Measurements from ENCODE around the gene ANXA6.
A peak's percentile ranks its signal among the peaks of the same experiment; 100 is the strongest.

ANXA6 gene

DNA sequence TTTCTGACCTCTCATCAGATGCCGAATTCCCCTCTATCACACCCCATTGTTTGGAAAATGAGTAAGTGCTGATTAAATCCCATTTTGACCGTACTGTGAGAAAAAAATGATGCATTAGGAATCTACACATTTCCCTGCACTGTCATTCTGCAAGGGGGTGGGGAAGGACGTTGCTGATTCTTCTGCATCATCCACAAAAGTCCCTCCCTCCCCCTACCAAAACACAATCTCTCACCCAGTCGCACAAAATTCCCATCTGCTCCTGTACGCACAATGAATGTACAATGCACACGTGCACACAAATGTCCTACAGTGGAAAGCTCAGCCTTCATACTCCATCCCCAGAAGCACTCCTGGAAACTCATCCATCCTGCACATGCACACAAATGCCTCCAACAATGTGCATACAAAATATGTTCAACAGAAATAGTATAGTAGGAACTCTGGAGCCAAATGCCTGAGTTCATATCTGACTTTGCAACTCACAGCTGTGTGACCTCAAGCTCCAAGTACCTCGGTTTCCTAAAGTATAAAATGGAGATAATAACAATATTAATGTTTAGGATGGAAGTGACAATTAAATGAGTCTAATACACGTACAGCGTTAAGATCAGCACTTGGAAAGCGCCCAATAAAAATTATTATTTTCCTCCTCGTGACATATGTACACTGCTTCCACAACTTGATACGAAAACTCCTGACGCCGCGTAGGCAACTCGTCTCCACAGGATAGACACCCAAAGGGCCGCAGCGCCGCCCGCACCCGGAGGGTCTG lies 77.6 kb downstream of the ANXA6 start:
- peak; percentile 43 for DNase-seq

DNA sequence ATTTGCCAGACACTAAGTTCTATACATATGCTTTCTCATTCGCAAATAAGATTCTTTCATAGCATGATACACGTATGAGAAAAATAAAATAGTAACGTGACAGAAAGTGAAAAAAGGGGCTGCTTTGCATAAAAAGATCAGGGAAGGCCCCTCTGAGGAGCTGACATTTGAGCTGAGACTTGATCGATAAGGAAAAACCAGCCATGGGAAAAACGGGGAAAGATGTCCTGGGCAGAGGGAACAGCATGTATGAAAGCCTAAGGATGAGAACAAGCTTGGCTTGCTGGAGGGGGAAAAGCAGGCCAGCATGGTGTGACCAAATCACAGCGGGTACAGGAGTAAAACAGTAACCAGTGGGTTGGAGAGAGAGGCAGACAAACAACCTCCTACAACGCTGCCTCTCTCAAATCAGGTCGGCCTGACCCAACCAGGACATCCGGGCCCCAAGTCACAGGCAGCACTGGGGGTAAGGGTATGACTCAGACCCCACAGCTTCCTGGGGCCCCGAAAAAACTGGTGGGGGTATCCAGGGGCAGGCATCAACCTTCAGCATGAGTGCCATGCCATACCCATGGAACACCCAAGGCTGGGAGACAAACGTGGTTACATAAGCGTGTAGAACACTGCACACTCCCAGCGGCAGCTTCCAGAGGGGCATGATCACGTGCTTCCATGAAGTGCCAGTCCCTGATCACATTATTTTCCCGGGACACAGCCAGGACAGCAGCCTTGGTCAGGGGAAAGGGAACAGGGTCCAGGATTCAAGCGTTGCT lies 78.9 kb downstream of the ANXA6 start:
- DNase-seq = peak; percentile 71

DNA sequence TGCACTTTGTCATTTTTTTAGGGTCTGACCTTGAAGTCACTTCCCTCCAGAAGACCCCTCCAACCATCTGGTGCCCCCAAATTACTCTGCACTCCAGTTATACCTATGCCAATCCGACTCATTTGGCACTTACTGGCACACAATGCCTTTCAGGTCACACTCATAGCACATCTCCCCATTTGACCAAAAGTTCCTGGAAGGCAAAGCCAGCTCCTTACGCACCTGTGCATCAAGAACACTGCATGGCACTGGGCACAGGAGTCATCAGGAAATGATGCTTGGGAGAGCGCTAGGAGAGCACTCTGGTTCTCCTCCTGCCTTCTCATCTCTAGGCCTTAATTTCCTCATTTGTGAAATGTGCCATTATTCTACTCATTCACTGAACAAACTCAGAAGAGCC lies 79.6 kb downstream of the ANXA6 start:
- no peak for DNase-seq

DNA sequence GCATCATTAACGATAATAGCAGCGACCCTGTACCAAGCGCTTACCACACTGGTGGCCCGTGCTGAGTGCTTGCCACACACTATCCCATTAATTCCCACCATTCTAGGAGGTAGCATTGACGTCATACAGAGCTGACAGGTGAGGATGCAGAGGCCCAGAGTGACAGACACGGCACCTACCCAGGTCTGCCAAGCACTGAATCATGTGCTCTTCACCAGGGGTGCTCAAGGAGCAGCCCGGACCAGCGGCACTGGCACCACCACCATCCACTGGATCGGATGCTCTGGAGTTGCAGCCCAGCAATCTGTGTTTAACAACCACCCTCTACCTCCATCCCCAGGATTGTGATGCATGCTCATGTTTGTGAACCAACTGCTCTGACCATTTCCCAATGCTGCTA lies 80.2 kb downstream of the ANXA6 start:
- DNase-seq = no peak

DNA sequence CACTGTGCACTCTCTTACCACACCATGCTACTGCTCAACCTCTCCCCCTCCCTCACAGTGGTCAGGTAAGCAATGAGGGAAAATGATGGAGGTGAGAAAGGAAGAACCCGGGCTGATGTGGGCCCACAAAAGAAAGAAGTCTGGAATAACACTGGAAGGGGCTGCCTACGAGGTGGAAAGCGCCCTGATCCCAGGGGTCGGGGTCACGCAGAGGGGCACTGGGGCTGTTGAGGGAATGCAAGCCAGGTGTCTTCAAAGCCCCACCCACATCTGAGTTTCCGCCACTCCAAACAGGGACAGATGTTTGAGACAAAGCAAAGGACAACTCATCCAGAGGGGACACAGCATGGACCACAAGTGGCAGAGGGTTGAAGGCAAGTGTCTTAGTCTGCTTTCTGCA lies 81.0 kb downstream of the ANXA6 start:
- DNase-seq = no peak

DNA sequence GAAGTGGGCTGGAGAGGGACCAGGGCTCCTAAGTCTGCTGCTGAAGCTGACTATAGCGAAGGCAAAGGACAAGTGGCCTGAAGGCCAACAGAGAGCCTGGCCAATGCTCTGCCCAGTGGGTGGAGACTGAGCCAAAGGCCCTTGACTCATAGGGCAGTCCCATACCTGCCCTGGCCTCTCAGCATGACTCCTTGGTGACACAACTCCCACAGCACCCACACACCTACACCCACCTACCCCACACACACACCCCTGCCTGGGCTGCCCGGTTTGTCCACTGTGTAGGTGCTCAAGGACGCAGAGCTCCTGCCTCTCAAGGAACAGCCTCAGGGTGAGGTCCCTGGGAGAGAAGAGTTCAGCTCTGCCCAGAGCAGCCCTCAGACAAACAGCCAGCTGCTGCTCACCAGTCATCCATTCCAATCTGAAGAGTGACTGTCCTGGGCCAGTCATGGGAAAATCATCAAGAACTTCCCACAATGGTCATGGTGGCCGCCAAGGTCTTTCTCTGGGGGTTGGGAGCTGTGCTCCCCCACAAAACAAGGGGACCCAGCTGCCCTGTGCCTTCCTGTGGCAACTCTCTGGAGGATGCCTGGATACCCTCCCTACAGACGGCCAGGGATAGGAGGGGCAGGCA lies 81.8 kb downstream of the ANXA6 start:
- no peak for DNase-seq

DNA sequence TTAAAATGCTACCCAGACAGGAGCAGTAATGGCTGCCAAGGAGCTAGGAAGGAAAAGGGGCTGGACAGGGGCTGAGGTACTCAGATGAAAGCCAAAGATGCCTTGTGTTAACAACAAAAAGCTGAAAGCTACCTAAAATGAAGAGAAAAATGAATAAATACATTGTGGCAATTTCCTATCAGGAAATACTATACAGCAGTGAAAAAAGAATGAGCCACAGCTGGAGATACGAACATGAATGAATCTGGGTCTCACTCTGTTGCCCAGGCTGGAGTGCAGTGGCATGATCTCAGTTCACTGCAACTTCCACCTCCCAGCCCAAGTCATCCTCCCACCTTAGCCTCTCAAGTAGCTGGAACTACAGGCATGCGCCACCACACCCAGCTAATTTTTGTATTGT lies 83.0 kb downstream of the ANXA6 start:
- no peak for DNase-seq

DNA sequence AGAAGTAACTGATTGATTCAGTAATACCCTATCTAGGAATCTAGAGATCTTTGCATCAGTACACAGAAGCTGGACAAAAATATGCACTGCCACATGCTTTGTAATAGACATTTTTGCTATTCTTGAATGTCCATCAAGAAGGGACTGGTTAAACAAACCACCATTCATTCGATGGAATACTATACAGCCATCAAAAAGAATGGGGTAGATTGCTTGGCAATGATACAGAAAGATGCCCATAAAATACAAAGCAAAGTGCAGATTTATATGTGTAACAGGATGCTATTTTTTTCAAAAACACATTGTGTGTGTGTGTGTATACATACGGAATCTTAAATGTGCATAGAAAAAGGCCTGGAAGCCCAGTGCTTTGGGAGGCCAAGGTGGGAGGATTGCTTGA lies 84.3 kb downstream of the ANXA6 start:
- no peak for DNase-seq

DNA sequence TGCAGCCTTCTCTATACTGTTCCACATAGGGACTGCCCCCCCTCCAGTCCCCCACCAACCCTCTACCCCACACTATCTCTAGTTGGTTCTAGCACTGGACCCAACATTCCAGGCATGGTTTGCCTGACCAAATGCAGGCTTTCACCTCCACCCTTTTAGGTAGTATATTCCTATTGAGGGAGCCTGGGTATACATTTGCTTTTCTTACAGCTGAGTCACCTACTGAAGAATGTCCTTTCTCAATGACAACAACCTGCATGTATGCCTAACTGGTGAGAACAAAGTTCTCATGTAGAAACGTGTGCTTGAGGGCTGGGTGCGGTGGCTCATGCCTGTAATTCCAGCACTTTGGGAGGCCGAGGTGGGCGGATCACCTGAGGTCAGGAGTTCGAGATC lies 85.0 kb downstream of the ANXA6 start:
- no peak for DNase-seq

DNA sequence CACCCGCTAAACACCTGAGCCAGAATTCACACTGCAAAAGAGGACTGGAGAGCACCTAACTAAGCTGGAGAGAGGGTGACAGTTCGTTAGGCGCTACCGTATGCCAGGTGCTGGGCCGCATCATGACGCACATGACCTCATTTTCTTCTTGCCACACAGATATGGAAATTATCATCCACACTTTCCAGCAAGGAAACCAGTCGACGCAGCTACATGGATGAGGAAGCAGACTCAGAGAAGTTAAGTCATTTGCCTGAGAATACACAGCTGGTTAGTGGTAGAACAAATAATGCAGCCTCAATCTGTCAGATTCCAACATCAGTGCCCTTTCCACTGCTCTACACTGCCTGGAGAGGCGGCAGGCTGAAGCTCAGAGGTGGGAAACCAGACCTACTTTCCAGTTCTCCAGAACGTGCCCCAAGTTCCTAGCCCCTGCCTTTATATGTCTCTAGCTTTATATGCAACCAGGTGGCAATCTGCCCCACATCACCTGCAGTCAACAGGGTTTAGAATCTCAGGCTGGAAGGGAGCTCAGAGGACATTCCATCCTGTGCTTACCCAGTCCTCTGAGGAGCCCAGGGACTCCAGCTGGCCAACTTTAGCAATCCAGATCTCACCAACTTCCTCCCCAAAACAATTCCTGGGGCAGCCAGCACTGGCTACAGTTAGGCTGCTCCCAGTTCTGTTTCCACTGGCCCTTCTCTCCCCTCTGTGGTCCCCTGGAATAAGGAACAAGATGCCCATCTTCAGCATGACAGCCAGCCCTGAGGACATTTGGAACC lies 85.5 kb downstream of the ANXA6 start:
- no peak for DNase-seq

DNA sequence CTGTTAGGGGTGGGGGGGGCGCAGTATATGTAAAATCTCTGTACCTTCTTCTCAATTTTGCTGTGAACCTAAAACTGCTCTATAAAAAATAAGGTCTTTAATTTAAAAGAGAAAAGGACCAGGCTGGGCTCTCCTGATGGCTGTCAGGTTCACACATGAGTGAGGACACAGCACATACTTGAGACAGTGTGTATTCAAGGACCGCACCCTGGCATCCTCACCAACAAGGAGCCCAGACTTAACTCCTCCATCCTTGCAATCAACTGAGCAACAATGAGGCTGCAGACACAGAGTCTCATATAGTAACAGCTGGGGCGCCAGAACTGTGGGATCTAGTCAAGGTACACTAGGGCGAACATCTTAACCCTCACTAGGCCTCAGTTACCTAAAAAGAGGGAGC lies 86.6 kb downstream of the ANXA6 start:
- DNase-seq = no peak

DNA sequence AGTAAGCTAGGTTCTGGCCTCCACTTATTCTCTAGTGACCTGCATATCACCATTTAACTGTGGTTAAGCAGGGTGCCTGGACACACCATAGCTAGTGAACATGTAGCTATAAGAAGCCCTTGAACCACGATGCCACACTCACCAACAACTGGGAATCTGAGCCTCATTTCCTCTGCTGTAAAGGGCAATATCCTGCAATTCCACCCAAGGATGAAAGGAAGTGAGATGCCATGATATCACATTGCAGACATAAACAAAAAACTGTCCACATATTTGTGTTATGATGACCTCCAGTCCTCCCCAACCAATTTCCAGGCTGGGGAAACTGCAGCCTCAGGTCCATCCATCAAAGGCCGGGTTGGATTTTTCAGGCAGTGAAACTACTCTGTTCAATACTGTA lies 87.1 kb downstream of the ANXA6 start:
- DNase-seq = no peak

DNA sequence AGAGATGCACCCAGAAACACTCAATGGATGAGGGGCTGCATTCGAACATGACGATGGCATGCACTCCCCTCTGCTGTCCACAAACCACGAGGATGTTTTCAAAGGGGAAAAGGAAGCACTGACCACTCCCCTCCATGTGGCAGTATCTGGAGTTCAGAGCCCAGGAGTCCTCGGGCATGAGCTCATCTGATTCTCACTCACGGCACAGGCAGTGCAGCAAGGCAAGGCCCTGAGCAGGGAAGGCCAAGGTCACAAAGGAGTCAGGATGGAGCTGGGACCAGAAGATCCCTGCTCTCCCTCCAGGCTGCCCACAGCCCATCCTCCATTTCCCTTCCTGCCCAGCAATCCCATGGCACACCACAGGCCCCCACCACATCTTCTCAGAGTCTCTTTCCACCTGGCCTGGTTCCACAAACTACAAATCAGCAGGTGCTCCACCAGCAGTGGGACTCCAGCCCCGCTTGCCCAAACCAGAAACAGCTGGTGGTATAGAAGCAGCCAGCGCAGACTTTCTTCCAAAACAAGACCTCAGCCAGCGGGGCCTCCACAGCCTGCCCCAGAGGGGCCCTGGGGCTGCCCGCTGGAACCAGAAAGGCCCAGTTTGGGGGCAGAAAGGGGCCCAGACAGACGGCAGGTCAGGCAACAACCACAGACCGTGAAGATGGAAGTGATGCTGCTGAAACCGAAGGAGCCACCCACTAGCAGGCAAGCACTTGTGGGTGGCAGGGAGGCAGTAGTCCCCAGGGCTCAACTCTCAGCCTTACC lies 89.0 kb downstream of the ANXA6 start:
- DNase-seq = peak; percentile 42

DNA sequence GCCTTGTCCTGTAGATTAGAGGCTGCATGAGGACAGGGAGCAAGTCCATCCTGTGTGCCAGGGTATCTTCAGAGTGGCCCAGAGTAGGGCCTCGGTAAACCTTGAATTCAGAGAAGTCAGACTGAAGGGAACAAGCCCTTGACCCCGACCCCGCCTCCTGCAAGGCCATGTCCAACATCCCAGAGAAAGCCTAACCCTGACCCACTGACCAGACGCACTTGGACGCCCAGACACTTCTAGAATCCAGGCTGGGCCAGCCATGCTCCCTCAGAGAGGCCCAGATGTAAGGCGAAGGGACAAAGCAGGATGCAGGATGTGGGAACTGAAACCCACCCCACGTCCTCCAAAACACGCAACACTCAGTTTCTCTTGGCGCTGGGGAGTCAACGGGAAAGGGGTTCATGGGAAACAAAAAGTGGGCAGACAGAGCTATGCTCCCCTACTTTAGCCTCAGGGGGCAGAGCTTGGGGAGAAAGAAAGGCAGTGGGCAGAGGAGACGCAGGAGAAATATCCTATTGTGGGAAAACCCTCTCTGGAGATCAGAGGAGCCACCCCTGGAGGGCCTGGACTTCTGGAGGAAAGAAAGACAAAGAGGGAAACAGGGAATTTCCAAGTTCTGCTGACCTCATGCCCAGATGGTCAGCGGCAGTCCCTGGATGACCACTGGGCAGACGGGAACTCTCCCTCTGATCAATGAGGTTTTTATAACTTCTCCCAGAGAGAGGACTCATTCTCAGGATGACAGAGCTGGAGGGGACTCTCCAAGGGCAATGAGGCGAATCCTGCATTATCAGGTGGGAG lies 89.7 kb downstream of the ANXA6 start:
- DNase-seq = no peak

DNA sequence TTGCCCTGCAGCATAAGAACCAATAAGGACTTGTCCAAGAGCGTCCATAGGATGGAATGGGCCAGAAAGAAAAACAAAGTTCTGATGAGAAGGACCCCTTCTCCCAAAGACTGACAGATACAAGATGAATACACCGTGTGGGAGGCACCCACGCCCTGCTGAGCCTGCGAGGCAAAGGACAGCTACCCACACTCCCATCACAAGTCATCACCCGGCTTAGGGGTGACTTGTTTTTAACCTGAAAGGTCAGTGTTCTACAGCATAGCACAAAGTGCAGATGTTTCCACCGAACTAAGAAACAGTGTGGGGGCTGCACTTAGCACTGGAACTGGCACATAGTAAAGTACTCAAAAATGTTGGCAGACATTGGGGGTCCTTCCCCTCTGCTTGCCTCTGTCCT lies 90.7 kb downstream of the ANXA6 start:
- DNase-seq = no peak

DNA sequence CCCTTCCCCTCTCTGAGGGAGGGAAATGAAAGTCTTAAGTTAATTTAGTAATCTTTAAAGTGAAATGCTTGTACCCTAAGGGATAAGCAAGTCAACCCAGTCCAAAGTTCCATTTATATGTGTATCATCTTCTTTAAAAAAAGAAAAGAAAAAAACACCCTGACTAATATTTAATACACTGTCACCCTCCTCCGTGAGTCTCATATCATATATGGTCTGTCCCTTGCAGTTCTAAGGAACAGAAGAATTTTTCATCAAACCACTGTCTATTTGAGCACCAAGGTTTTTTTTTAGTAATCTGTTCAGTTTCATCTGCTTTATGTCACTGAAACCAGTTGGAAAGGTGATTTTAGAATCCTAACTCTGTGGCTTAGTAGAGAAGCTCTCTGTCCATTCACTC lies 92.0 kb downstream of the ANXA6 start:
- no peak for DNase-seq

DNA sequence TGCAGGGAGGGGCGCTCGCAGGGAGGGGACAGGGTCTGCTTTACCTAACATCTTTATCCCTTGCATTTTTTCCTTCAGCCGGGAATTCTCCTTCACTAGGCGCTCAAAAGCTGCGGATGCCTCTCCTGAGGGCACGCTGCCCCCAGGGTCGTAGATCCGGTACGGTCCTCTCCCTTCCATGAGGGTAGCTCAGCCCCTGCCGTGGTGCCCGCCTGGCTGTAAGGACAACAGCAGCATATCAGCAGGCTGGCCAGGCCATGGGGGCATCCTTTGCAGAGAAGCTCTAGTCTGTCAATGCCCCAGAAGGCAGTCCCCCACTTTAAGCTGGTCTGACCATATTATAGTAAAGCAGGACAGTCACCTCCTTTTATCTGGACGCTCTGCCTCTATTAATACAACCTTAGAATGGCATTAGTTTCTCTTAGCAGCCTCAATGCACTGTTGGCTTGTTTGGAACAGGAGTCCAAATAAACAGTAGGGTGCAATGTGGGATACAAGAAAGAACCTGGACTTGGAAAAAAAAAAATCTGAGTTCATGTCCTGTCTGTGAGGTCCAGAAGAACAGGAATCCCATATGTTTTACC lies 92.6 kb downstream of the ANXA6 start:
- no peak for DNase-seq

DNA sequence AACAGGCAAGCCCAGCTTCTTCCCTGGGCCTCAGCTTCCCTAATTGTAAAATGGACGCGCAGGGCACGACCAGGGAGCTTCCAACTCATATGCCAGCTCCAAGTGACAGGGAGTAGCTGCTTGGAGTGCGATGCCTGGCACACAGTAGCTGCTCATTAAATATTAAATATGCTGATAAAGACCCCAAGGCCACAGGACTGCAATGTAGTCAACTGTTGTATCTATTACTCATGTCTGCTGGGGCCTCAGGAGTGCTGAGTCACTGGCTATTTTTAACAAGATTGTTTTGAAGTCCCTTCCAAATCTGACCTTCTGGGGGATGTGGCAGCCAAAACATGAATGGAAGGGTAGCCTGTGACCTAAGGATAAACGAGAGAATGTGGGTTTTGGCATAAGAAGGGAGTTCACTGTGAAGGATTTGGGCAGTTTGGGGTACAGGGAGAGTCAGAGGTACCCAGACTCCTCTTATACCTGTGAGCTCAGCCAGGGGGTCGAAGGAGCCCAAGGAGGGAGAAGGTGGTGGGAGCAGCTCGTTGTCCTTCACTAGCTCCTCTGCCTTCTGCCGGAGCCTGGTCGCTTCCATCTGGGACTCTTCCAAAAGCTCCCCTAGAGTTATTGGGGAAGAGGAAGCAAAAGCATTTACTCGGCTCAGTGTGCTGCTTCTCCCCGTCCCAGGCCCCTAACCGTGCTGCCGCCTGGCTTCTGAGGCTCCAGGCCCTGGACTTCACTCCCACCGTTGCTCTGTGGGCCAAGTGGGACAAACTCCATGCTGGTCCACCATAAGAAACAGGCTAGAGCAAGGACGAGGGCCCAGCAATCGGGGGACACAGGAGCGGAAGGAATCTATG lies 94.2 kb downstream of the ANXA6 start:
- no peak for DNase-seq

DNA sequence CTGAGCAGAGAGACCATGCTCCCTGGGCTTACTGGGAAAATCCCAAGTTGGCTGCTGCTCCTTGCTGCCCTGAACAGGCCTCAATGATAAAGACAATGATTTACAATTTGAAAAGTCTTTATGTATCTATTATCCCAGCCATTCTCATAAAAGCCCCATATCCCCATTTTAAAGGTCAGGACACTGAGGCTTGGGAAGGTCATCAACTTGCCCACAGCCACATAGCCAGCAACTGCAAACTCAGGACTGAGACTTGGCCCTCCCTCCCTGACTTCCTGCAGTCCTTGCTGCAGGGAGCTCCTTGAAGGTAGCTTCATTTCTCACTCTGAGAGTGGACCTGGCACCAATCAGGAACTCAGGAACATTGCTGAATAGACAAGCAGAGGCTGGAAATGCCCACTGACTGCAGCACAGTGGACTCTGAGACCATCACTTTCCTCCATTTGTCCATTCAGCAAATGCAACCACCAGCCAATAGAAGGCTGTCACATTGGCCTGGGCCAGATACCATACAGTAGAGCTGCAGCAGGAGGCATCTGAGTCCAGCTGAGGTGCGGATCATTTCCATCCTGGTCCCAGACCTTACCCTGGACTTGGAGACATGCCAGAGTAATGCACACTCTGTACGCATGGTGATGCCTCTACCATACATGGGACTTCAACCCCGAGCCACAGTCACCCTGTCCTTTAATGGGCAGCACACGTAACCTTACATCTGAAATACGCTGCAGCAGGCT lies 95.0 kb downstream of the ANXA6 start:
- no peak for DNase-seq

DNA sequence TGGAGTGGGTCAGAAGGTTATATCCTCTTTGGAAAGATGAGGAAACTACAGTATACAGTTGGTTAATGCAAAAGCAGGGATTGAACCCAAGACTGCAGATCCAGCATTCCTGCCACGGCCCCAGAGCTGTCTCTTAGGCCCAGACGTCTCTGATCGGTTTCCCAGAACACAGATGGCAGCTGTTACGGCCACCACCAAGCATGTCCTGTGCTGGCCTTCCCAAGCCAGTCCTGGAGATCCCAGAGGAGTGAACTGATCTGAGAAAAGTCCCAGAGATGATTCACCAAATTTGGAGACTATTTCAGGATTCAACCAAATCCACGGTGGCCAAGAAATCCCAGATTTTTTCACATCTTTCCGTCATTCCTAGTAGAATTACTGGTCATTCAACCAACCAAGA lies 96.8 kb downstream of the ANXA6 start:
- no peak for DNase-seq
